ENCODE measurements around the gene EHHADH.

GRCh38 chr3:185157347-185157746 lies 96.5 kb downstream of the EHHADH start:
- TF ChIP-seq CTCF (IDR thresholded peaks at IDR 0.05) (no peak), EZH2phosphoT487 (IDR thresholded peaks at IDR 0.05) (no peak), EZH2 (IDR thresholded peaks at IDR 0.05) (no peak)
